Stimulated activated naive CD4-positive, alpha-beta T cell treated with Interleukin-2 at 50 U/mL for 16 hours (primary cell): Measurements from ENCODE around the gene LMCD1.

Experiments
- DNase-seq: peaks from one replicate; lab custom pipeline; 2025; lab: John Stamatoyannopoulos, UW

LMCD1 gene

GRCh38 chr3:8505621-8506020 lies 4.0 kb downstream of the LMCD1 start:
- no peak for DNase-seq

GRCh38 chr3:8506571-8507061 lies 5.0 kb downstream of the LMCD1 start:
- no peak for DNase-seq

DNA sequence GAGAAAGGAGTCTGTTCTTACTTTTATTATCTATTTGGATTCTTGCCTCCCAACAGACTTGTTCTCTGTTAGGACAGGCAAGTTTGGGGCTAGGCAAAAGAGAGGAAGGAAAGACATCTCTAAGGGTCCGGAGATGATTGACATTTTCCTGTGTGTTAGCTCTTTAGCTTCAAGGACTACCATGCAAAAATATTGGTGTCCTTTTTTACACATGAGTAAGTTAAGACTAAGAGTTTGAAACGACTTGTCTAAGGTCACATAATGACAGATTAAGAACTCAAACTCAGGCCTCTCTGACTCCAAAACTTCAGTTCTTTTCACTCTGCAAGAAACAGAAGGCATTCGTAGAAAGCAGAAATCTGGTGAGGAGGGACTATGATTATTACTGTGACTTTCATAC lies 5.9 kb downstream of the LMCD1 start:
- DNase-seq = no peak

GRCh38 chr3:8509961-8510360 lies 8.3 kb downstream of the LMCD1 start:
- no peak for DNase-seq

GRCh38 chr3:8512234-8512633 lies 10.6 kb downstream of the LMCD1 start:
- no peak for DNase-seq

- no peak for DNase-seq
Measured at GRCh38 chr3:8516047-8516661, 14.5 kb downstream of the LMCD1 start.

DNA sequence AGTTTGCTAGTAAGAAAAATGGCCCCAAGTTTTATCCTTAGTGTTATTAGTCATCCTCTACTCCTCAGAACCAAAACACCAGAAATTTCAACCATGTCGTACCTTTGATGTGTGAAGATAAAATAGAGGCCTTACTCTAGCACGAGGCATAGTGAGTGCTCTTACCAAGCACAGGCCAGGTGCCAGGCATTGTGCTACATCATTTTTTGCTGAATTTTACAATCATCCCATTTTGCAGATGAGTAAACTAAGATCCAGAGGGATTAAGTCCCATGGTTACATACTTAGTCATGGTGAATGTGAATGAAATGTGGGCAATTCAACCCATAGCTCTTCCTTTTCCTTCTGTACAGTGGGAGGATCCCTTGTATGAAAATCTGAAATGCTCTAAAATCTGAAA lies 15.2 kb downstream of the LMCD1 start:
- no peak for DNase-seq

DNA sequence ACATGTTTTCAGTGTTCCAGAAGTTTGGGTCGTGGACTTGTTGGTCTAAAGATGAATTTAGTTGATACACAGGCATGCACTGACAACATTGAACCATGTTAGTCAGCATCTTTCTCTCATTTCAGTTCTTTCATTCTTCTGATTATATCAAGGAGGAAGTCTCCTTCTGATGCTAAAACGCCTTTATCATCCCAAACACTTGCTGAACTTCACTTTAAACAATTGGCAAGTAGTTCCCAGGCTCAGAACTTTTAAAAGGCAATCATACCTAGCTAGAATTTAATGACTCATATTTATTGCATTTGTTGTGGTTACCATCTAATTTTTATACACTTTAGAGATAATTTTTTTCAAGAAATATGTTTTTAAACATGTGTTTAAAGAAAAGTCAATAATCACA lies 15.9 kb downstream of the LMCD1 start:
- DNase-seq = no peak

DNA sequence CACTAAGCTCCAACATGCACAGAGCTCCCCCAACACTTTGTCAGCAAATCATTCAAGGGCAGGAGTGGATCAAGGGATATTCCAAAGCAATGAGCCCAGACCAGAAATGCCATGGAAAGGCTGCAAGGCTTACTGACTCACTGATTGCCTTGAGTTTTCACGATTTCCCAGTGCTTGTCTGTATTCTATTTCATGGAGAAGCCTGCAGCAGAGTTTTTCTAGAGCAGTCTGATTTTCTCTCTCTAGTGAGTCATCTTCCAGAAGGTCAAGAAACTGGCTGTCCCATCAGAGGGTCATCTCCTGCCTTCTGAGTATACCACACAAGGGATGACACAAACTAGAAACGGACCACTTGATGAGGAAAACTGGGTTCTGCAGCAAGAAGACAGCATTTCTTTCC lies 16.5 kb downstream of the LMCD1 start:
- no peak for DNase-seq

DNA sequence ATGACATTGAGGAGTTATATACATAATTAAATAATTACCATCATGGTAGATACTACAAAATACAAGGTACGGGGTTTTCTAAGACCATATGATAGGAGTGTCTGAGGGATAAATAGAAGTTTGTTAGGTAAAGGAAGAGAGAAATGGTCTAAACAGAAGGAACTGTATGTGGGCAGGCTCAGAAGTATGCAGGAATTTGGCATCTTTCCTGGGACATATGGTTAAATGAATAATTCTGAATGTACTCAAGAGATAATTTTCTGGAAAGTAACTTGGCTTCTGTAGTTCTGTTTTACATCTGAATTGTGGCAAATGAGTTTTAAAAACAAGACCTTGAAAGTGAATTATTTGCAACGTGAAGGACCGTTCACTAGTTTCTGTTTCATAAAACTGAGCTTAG lies 17.5 kb downstream of the LMCD1 start:
- no peak for DNase-seq

- DNase-seq = no peak
Measured at GRCh38 chr3:8519774-8520448, 18.3 kb downstream of the LMCD1 start.

DNA sequence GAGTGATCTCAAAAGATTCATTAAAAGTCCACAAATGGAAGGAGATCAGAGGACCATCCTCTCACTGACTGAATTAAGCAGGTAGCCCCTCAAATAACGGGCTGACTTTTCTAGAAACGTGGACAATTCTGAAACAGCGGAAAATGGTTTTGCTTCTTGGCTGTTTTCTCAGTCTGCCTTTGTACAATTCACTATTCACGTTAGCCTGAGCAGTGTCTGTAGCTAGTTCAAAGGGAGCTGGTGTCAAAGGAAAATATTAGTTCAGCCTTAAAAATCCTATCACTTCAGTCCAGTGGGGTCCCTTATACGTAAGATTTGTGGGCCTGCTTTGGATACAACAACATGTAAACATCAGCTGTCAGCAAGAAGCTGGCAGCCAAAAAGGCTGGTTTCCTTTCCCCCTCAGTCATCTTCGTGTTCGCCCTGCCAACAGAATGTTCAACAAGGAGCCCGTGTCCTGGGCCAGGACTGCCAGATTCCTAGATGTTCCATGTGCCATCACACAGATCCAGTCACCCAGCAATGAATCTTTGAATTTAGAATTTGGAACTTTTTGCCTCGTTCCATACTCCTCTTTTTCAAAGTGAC lies 19.3 kb downstream of the LMCD1 start:
- DNase-seq = no peak

- DNase-seq = no peak
Measured at GRCh38 chr3:8523041-8523440, 21.4 kb downstream of the LMCD1 start.

DNA sequence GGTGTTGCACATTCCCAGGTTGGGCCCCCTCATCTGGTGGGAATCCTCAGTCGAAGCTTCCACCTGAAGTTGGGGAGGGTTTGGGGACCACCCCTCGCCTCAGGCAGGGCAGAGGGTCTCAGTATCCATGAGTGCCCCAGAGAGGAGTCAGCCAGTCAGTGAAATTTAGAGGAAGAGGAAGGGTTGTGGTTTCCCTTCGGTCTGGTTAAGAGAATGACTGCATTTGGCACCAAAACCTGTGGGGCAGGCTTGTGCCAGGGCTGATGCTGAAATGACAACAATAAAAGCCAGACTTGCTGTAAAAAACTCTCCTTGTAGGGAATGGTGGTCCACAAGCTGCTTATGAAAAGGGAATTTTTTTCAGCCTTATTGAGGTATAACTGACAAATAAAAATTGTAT lies 22.6 kb downstream of the LMCD1 start:
- no peak for DNase-seq

DNA sequence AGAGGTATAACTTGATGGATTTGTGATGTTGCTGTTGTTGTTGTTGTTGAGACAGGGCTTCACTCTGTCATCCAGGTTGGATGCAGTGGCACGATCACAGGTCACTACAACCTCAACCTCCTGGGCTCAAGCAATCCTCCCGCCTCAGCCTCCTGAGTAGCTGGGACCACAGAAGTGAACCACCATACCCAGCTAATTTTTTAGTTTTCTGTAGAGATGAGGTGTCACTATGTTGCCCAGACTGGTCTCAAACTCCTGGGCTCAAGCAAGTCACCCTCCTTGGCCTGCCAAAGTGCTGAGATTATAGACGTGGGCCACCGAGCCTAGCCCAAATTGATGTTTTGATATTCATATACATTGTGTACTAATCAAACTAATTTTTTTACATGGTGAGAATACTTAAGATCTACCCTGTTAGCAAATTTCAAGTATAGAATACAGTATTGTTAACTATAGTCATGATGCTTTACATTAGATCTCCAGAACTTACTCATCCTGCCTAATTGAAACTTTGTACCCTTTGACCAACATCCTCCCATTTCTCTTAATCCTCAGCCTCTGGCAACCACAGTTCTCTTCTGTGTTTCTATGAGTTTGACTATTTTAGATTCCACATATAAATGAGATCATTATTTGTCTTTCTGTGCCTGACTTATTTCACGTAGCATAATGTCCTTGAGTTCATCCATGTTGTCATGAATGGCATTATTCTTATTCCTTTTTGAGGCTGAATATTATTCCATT lies 23.2 kb downstream of the LMCD1 start:
- DNase-seq = no peak

DNA sequence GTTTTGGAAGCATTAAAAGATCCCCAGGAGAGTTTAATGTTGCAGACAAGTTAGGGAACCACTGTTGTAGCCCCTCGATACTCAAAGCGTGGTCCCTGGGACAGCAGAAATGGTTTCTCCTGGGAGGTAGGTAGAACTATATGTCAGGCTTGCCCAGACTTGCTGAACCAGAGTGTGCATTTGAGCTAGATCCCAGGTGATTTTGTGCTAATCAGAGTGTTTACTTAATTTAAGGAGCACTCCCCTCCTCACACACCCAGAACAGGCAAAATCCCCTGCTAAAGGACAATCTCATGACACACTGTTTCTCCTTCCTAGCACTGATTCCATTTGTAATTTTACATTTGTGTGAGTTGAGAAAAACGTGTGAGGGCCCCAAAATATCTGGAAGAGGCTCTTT lies 24.3 kb downstream of the LMCD1 start:
- DNase-seq = no peak

- DNase-seq = no peak
Measured at GRCh38 chr3:8529181-8529637, 27.6 kb downstream of the LMCD1 start.

- DNase-seq = no peak
Measured at GRCh38 chr3:8529738-8530525, 28.3 kb downstream of the LMCD1 start.

DNA sequence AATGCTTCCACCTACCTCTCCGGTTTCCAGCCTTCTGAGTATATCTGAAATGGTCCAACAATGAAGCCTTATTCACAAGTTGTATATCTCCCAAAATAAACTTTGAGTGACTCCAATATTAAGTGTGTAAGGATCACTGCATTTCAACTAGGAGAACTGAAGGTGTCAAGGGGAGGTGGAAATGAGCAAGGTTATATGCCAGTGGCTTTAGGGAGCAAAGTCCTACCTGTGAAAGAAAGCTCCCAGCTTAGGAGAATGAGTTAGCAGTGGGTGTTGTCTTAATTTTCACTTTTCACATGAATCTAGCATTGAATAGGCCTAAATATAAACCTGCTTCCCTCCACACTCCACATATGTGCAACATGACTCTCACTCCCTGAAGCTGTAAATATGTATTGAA lies 29.0 kb downstream of the LMCD1 start:
- DNase-seq = no peak

GRCh38 chr3:8532251-8532871 lies 30.7 kb downstream of the LMCD1 start:
- DNase-seq = no peak
